Right lung (tissue), 5 donors: ENCODE measurements around the gene FUT6. TPM values are rescaled to one million over a fixed set of nuclear protein-coding genes. Genes with fewer than 3 reads are reported as not detected.

Experiments used
- DNase-seq, 2 donors: peaks; one replicate each; pipeline ENCODE4 v3.0.0-alpha.2; 2013
- polyA plus RNA-seq, 5 donors: library from polyadenylated mRNA; unstranded; fragments of 120-200 nt; gene quantifications; one replicate each; pipeline versions ENCODE4 v1.2.1 to v1.2.3, GENCODE V29; 2013; ENCODE audit warnings: inconsistent platforms in 1 of 5, low replicate concordance in 1 of 5; ENCODE audit not compliant: insufficient read length in 5 of 5, insufficient read depth in 1 of 5

FUT6 gene
- polyA plus RNA-seq, 5 donors = 0.46 to 0.84 (median 0.71) TPM

GRCh38 chr19:5806133-5806489 lies 33.4 kb downstream of the FUT6 start:
- DNase-seq = no peak

GRCh38 chr19:5805462-5806132 lies 33.9 kb downstream of the FUT6 start:
- DNase-seq = no peak

- DNase-seq = no peak
Measured at GRCh38 chr19:5804516-5805461, 34.7 kb downstream of the FUT6 start, which contains the start of gene NRTN. Gene NRTN (plus strand): TSS chr19:5805067. CDS start chr19:5824166, 19,099 bp downstream.

GRCh38 chr19:5803752-5804515 lies 35.6 kb downstream of the FUT6 start:
- peak; percentile 83 to 86 for DNase-seq

- DNase-seq = no peak
Measured at GRCh38 chr19:5803441-5803751, 36.1 kb downstream of the FUT6 start.

GRCh38 chr19:5801796-5802619 lies 37.5 kb downstream of the FUT6 start:
- DNase-seq = no peak

- no peak for DNase-seq
Measured at GRCh38 chr19:5800361-5801270, 38.9 kb downstream of the FUT6 start.

- no peak for DNase-seq
Measured at GRCh38 chr19:5799247-5800241, 40.0 kb downstream of the FUT6 start.

- no peak for DNase-seq
Measured at GRCh38 chr19:5798244-5798643, 41.3 kb downstream of the FUT6 start.

GRCh38 chr19:5795382-5795919 lies 44.1 kb downstream of the FUT6 start:
- DNase-seq = no peak

- no peak for DNase-seq
Measured at GRCh38 chr19:5793188-5793587, 46.3 kb downstream of the FUT6 start.

- DNase-seq = no peak
Measured at GRCh38 chr19:5792224-5792623, 47.3 kb downstream of the FUT6 start.

GRCh38 chr19:5790559-5791520 lies 48.7 kb downstream of the FUT6 start, which contains the start of gene DUS3L:
Gene DUS3L (minus strand): TSS chr19:5791163. CDS start chr19:5791141, 22 bp downstream.
- DNase-seq = peak; percentile 95

- no peak for DNase-seq
Measured at GRCh38 chr19:5789886-5790558, 49.5 kb downstream of the FUT6 start.

- no peak for DNase-seq
Measured at GRCh38 chr19:5789351-5789761, 50.1 kb downstream of the FUT6 start.

- DNase-seq = no peak
Measured at GRCh38 chr19:5788422-5788821, 51.1 kb downstream of the FUT6 start.
